SH-SY5Y (cell line): ENCODE data around the gene DHRS7.

Experiments
- GATA2 ChIP-seq: IDR thresholded peaks from 2 replicates; pipeline ENCODE4 v1.6.1; 2011; ENCODE audit warnings: mild to moderate bottlenecking, low read depth, low read length
- GATA3 ChIP-seq: IDR thresholded peaks from 2 replicates; pipeline ENCODE4 v1.6.1; 2011; ENCODE audit warnings: low read depth, mild to moderate bottlenecking, low read length, moderate library complexity

DNA sequence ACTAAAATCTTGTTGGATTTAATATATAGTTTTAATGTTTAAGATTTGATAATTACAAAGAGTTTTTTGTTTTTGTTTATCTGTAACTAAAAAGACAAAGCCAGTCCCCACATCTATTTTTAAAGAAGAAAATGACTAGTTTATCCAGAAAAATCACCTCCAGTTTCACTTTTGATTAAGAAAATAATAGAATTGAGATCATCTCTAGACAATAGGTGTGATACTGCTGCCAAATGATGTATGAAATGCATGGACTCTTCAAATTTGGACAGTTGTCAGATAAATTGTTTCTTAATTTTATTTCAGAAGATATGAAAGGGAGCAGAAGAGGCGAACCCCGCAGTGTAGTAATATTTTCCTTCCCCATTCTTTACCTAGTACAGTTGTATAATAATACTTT, 53.5 kb downstream of the DHRS7 start:
- TF ChIP-seq GATA2 (no peak), GATA3 (no peak)
